ENCODE measurements around the gene SPTB. TPM values are rescaled to one million over a fixed set of nuclear protein-coding genes. Genes with fewer than 3 reads are reported as not detected.

The SPTB gene
- total RNA-seq, 1 donor from 2014 or later, result 0.04 TPM

- no peak for TF ChIP-seq CTCF (IDR thresholded peaks at IDR 0.05)
- CTCF ChIA-PET, result no interaction called here
- Mint-ChIP-seq H3K27ac (no peak overlapping the region), H3K36me3 (ENCODE audit: low read depth) (peaks cover 2% of the 10 kb centered on the region), H3K4me1 (no peaks in the 10 kb centered on the region), H3K4me3 (no peak overlapping the region), H3K9me3 (peaks cover 18% of the 10 kb centered on the region), H3K27me3 (peaks cover 33% of the 10 kb centered on the region)
- intact Hi-C loops (cut with micrococcal nuclease), result no loop called here
- DNase-seq (no peak), ATAC-seq (ENCODE audit: low read depth) (no peak)
- POLR2A ChIA-PET, result no interaction called here
Measured at GRCh38 chr14:64715146-64715627, 164.5 kb downstream of the SPTB start.

GRCh38 chr14:64714432-64715025 is 165.2 kb downstream of the SPTB start:
- ChIA-PET CTCF (no interaction called here), POLR2A (no interaction called here)
- Mint-ChIP-seq H3K4me1 (peaks cover 5% of the 10 kb centered on the region), H3K4me3 (no peak overlapping the region), H3K27me3 (peaks cover 33% of the 10 kb centered on the region), H3K36me3 (ENCODE audit: low read depth) (peaks cover 2% of the 10 kb centered on the region), H3K27ac (no peak overlapping the region), H3K9me3 (peaks cover 18% of the 10 kb centered on the region)
- intact Hi-C loops (cut with micrococcal nuclease), result no loop called here
- ATAC-seq (ENCODE audit: low read depth) (no peak), DNase-seq (no peak)
- no peak for TF ChIP-seq CTCF (IDR thresholded peaks at IDR 0.05)

GRCh38 chr14:64713677-64714076 is 166.0 kb downstream of the SPTB start:
- DNase-seq (no peak), ATAC-seq (ENCODE audit: low read depth) (no peak)
- ChIA-PET CTCF (no interaction called here), POLR2A (no interaction called here)
- Mint-ChIP-seq H3K9me3 (peaks cover 18% of the 10 kb centered on the region), H3K4me1 (peaks cover 14% of the 10 kb centered on the region), H3K4me3 (no peak overlapping the region), H3K27ac (no peak overlapping the region), H3K36me3 (ENCODE audit: low read depth) (peaks cover 2% of the 10 kb centered on the region), H3K27me3 (peaks cover 37% of the 10 kb centered on the region)
- intact Hi-C loops (cut with micrococcal nuclease), result no loop called here
- no peak for TF ChIP-seq CTCF (IDR thresholded peaks at IDR 0.05)

GRCh38 chr14:64711039-64711438 is 168.7 kb downstream of the SPTB start:
- Mint-ChIP-seq H3K27me3 (peaks cover 31% of the 10 kb centered on the region), H3K27ac (no peak overlapping the region), H3K9me3 (peaks cover 18% of the 10 kb centered on the region), H3K4me1 (peaks cover 23% of the 10 kb centered on the region), H3K36me3 (ENCODE audit: low read depth) (peaks cover 2% of the 10 kb centered on the region), H3K4me3 (no peak overlapping the region)
- ChIA-PET CTCF (no interaction called here), POLR2A (no interaction called here)
- no peak for ATAC-seq (ENCODE audit: low read depth)
- DNase-seq, result no peak
- TF ChIP-seq CTCF (IDR thresholded peaks at IDR 0.05), result no peak
- intact Hi-C loops (cut with micrococcal nuclease), result no loop called here

- H3K9me3 Mint-ChIP-seq, result peaks cover 15% of the 10 kb centered on the region
- intact Hi-C loops (cut with micrococcal nuclease), result no loop called here
- POLR2A ChIA-PET, result no interaction called here
- H3K27ac Mint-ChIP-seq, result no peak overlapping the region
- peaks cover 34% of the 10 kb centered on the region for H3K4me1 Mint-ChIP-seq
- ATAC-seq (ENCODE audit: low read depth), result no peak
- peaks cover 2% of the 10 kb centered on the region for H3K36me3 Mint-ChIP-seq (ENCODE audit: low read depth)
- H3K4me3 Mint-ChIP-seq, result peak overlapping the region; percentile 29
- CTCF ChIA-PET, result no interaction called here
- TF ChIP-seq CTCF (IDR thresholded peaks at IDR 0.05), result no peak
- no peak for DNase-seq
- peaks cover 33% of the 10 kb centered on the region for H3K27me3 Mint-ChIP-seq
Measured at GRCh38 chr14:64709126-64709525, 170.6 kb downstream of the SPTB start.

All from activated B cell treated with CpG ODN at 0.5 μM for 24 hours (primary cell).